ENCODE measurements around the gene BRI3BP.

GRCh38 chr12:124971603-124972002, 21.8 kb upstream of the BRI3BP start:
- TF ChIP-seq CTCF (conservative IDR thresholded peaks at IDR 0.05; ENCODE audit: low read depth, low read length) (no peak), EZH2 (IDR thresholded peaks at IDR 0.05; ENCODE audit: low read length, unreplicated experiment) (no peak)
